ENCODE results near the gene PCDH1. TPM values are rescaled to one million over a fixed set of nuclear protein-coding genes. Genes with fewer than 3 reads are reported as not detected.

Gene PCDH1
- total and polyA plus RNA-seq, 2 of the 8 experiments (the other 6 are each of a cell fraction or from before 2014, with no cell fraction given), result 101 to 102 TPM

GRCh38 chr5:141811287-141812155 is 66.7 kb downstream of the PCDH1 start (continued):
- peak in 1 of 2 experiments; percentile 75; a peak in 3 of 4 replicates for TF ChIP-seq SIN3A (conservative IDR thresholded peaks at IDR 0.05 in 1 of 2, IDR thresholded peaks at IDR 0.05 in 1 of 2; ENCODE audit: low read depth in 1 of 2, low read length in 2 of 2)
- no peak for TF ChIP-seq CEBPB (IDR thresholded peaks at IDR 0.05; ENCODE audit: low read depth, low read length)
- no peak for TF ChIP-seq RNF2 (IDR thresholded peaks at IDR 0.05; ENCODE audit: borderline replicate concordance, low read depth, low read length, missing control alignments, poor library complexity, severe bottlenecking)
- TF ChIP-seq EP300 (IDR thresholded peaks at IDR 0.05; ENCODE audit: borderline replicate concordance in 1 of 2, low read depth in 2 of 2, low read length in 2 of 2), result peak in 1 of 2 experiments; percentile 52; a peak in 1 of 3 replicates
- no peak for TF ChIP-seq ATF3 (IDR thresholded peaks at IDR 0.05; ENCODE audit: insufficient read depth, low read depth, low read length)
- TF ChIP-seq KDM5A (IDR thresholded peaks at IDR 0.05; ENCODE audit: low read length), result no peak
- TF ChIP-seq POLR2AphosphoS5 (IDR thresholded peaks at IDR 0.05; ENCODE audit: low read depth, low read length), result no peak; the same call in 1 of the 2 replicates
- TF ChIP-seq JUN (IDR thresholded peaks at IDR 0.05; ENCODE audit: low read depth, low read length), result no peak
- TF ChIP-seq SIX5 (IDR thresholded peaks at IDR 0.05; ENCODE audit: low read depth, low read length), result no peak
- TF ChIP-seq BCL11A (IDR thresholded peaks at IDR 0.05; ENCODE audit: low read depth in 2 of 2, low read length in 2 of 2), result no peak
- TF ChIP-seq BACH1 (IDR thresholded peaks at IDR 0.05; ENCODE audit: low read length), result no peak
- peak; percentile 73; the same call in 1 of the 2 replicates for TF ChIP-seq YY1 (IDR thresholded peaks at IDR 0.05; ENCODE audit: low read depth, low read length)

All from H1 (cell line).